Activated T-cell treated with anti-CD3 and anti-CD28 coated beads for 48 hours (primary cell): ENCODE measurements around the gene GPAT3.

ENCODE experiments used
- DNase-seq: peaks from one replicate; pipeline ENCODE4 v3.0.0-alpha.2; 2020; ENCODE audit warnings: low read depth

Gene GPAT3

GRCh38 chr4:83644677-83645659, 109.1 kb downstream of the GPAT3 start:
- no peak for DNase-seq

GRCh38 chr4:83646538-83647239, 110.8 kb downstream of the GPAT3 start:
- DNase-seq, result no peak

GRCh38 chr4:83651846-83652245, 115.9 kb downstream of the GPAT3 start:
- DNase-seq, result no peak
